GM12892 (cell line): ENCODE data around the gene BAZ1B.
"Not testable (repeated sequence)": the region's sequence is repeated elsewhere in the genome, so short reads cannot be mapped to it uniquely, and the experiment has no call there.

Experiments used
- POLR2A ChIP-seq: IDR thresholded peaks from 2 replicates; pipeline ENCODE4 v1.6.1; 2011; ENCODE audit warnings: low read depth, low read length, control low read depth
- POLR2AphosphoS5 ChIP-seq: IDR thresholded peaks from 2 replicates; pipeline ENCODE4 v1.6.1; 2011; ENCODE audit warnings: low read depth, low read length, control low read depth

DNA sequence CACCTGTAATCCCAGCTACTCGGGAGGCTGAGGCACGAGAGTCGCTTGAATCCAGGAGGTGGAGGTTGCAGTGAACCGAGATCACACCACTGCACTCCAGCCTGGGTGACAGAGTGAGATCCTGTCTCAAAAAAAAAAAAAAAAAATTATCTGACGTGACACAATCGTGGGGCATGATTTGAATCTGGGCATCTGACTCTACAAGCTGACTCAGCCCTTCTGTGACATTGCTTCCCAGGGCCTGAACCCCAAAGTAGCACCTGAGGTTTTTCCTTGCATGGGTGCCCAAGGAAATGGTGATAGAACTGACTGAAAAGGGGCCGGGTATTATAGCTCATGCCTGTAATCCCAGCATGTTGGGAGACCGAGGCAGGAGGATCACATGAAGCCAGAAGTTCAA is 101.5 kb downstream of the BAZ1B start:
- TF ChIP-seq POLR2AphosphoS5, POLR2A: not testable (repeated sequence)
